Gastroesophageal sphincter (tissue), 3 donors: ENCODE results near the gene RPTOR.

ENCODE experiments used
- EP300 ChIP-seq: sonication (generic); formaldehyde crosslinking; IDR thresholded peaks from one replicate; pipeline ENCODE4 v1.6.1; 2017; ENCODE audit warnings: antibody characterized with exemption, mild to moderate bottlenecking
- POLR2A ChIP-seq, 2 donors: fragments of 450-650 bp; IDR thresholded peaks; one replicate each; pipeline ENCODE4 v1.6.1; 2017; ENCODE audit warnings: antibody characterized with exemption in 2 of 2, mild to moderate bottlenecking in 2 of 2, moderate library complexity in 1 of 2
- POLR2AphosphoS5 ChIP-seq: sonication (generic); formaldehyde crosslinking; IDR thresholded peaks from one replicate; pipeline ENCODE4 v1.6.1; 2017; ENCODE audit warnings: antibody characterized with exemption
- TF ChIP-seq, protein P1 (sequence below), 4 experiments: fragments of 200-600 bp in 2 of 4; fragments of 450-650 bp in 2 of 4; sonication (generic) in 1 of 4; IDR thresholded peaks; one replicate each; pipeline ENCODE4 v1.5.1; 2017 to 2019; ENCODE audit warnings: antibody characterized with exemption in 4 of 4, mild to moderate bottlenecking in 2 of 4, moderate library complexity in 2 of 4

DNA sequence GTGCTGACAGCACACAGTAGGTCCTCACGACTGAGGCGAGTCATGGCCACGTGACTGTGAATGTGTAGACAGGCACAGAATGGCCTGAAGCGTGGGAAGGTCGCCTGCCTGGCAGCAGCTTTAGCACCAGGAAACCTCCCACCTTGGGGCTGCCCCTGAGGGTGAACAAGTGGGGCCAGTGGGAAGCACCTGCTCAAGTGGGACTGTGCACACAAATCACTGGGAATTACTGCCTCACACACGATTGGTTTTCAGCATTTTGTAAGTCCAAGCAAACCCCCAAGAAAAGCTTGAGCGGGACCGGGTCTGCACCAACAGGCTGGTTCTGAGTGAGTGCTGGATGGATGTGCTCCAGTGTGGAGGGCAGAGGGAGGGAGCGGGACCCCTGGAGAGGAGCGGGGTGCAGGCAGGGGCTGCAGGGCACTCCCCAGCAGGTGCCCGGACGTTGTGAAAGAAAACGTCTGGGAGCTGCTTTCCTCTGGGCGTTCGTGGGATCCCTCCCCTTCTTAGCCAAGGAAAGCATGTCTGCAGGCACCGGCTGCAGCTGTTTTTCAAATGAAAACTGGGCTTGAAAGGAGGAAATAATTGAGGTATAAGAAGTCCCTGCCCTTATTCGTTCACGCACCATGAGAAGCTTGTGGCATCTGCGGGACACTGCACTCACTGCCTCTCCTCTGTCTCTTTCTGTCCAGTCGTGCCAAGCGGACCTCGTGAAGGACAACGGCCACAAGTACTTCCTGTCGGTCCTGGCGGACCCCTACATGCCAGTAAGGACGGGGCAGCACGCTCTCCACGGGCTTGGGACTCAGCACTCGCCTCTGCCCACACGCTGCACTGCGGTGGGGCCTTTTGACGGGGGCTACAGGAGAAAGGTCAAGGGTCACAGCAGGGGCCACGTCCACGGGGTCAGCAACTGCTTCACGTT is 335.3 kb downstream of the RPTOR start:
- TF ChIP-seq, protein P1, sequence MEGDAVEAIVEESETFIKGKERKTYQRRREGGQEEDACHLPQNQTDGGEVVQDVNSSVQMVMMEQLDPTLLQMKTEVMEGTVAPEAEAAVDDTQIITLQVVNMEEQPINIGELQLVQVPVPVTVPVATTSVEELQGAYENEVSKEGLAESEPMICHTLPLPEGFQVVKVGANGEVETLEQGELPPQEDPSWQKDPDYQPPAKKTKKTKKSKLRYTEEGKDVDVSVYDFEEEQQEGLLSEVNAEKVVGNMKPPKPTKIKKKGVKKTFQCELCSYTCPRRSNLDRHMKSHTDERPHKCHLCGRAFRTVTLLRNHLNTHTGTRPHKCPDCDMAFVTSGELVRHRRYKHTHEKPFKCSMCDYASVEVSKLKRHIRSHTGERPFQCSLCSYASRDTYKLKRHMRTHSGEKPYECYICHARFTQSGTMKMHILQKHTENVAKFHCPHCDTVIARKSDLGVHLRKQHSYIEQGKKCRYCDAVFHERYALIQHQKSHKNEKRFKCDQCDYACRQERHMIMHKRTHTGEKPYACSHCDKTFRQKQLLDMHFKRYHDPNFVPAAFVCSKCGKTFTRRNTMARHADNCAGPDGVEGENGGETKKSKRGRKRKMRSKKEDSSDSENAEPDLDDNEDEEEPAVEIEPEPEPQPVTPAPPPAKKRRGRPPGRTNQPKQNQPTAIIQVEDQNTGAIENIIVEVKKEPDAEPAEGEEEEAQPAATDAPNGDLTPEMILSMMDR (IDR thresholded peaks at IDR 0.05): no peak
- TF ChIP-seq POLR2A (IDR thresholded peaks at IDR 0.05) (no peak), EP300 (no peak), POLR2AphosphoS5 (no peak)
